HepG2 (cell line): Measurements from ENCODE around the gene PTPRH. TPM values are rescaled to one million over a fixed set of nuclear protein-coding genes. Genes with fewer than 3 reads are reported as not detected.

Experiments
- ATAC-seq: fragments of 200-7000 bp; cut with Tn5 transposase; 3 replicates; pipeline ENCODE4 v1.9.1; 2020; ENCODE audit warnings: mild to moderate bottlenecking, moderate library complexity
- BruUV-seq: library from RNA; stranded (reverse); fragments of 400-500 nt; replicated peaks from 2 replicates; lab custom pipeline; 2021; lab: Mats Ljungman, UMichigan
- CTCF ChIA-PET: fragments of 300-600 bp; formaldehyde crosslinking; extraction: SDS; loops from one replicate; lab custom pipeline; 2021; ENCODE audit warnings: low total read pairs, inconsistent platforms, low intra/inter-chr PET ratio; lab: Yijun Ruan, JAX
- POLR2A ChIA-PET: fragments of 350-600 bp; sonication (Branson Sonifier 250); formaldehyde crosslinking; loops from one replicate; lab custom pipeline; 2020; ENCODE audit warnings: antibody characterized with exemption, inconsistent platforms; lab: Yijun Ruan, JAX
- DNase-seq: peaks from one replicate; pipeline ENCODE4 v3.0.0-alpha.2; 2015; ENCODE audit warnings: low spot score
- FAIRE-seq: peaks from 3 replicates; lab custom pipeline; 2011; peaks lifted over from hg19 to GRCh38; lab: Jason Lieb, UNC
- H2AFZ ChIP-seq: one replicate; pipeline ENCODE4 v1.6.1; 2011; ENCODE audit warnings: low read length, inconsistent platforms
- H3K27ac ChIP-seq: fragments of 300-600 bp; 3 replicates; pipeline ENCODE4 v1.8.0; 2011; ENCODE audit warnings: mixed run types, mild to moderate bottlenecking, mixed read lengths, low read length, inconsistent platforms; ENCODE audit not compliant: insufficient read depth; ENCODE audit errors: extremely low read length
- H3K27me3 ChIP-seq, 2 experiments: fragments of 200-600 bp in 1 of 2; 2 replicates in 1 of 2; 3 replicates in 1 of 2; pipeline versions ENCODE4 v1.6.0 to v1.8.0; 2011; ENCODE audit warnings: low read length in 2 of 2, mild to moderate bottlenecking in 2 of 2, moderate library complexity in 2 of 2, inconsistent platforms in 1 of 2; ENCODE audit not compliant: insufficient read depth in 2 of 2, control insufficient read depth in 1 of 2
- H3K36me3 ChIP-seq, 2 experiments: fragments of 200-600 bp in 1 of 2; replicated peaks in 1 of 2; 2 replicates in 1 of 2; 3 replicates in 1 of 2; pipeline versions ENCODE4 v1.5.1 to v1.8.0; 2011; ENCODE audit warnings: low read length in 2 of 2, inconsistent platforms in 1 of 2; ENCODE audit not compliant: insufficient read depth in 2 of 2, control insufficient read depth in 1 of 2
- H3K4me1 ChIP-seq: 2 replicates; pipeline ENCODE4 v1.5.1; 2012; ENCODE audit warnings: low read length, inconsistent platforms; ENCODE audit not compliant: insufficient read depth
- H3K4me2 ChIP-seq: 2 replicates; pipeline ENCODE4 v1.6.0; 2011; ENCODE audit warnings: low read depth, low read length, inconsistent platforms
- H3K4me3 ChIP-seq, 3 experiments: fragments of 200-600 bp in 1 of 3; sonication (generic), shearing (Covaris generic) in 1 of 3; replicated peaks in 1 of 3; 2 replicates each; pipeline ENCODE4 v1.5.1; 2011 to 2016; ENCODE audit warnings: low read length in 3 of 3, inconsistent platforms in 2 of 3, low read depth in 2 of 3, mild to moderate bottlenecking in 2 of 3, control low read depth in 1 of 3, mixed read lengths in 1 of 3; ENCODE audit not compliant: insufficient read depth in 1 of 3
- H3K79me2 ChIP-seq: one replicate; pipeline ENCODE4 v1.6.1; 2011; ENCODE audit warnings: low read length, inconsistent platforms; ENCODE audit not compliant: insufficient read depth
- H3K9ac ChIP-seq: 2 replicates; pipeline ENCODE4 v1.6.0; 2011; ENCODE audit warnings: mild to moderate bottlenecking, low read depth, low read length, inconsistent platforms; ENCODE audit not compliant: insufficient read depth
- H3K9me3 ChIP-seq: 2 replicates; pipeline ENCODE4 v1.5.1; 2012; ENCODE audit warnings: mild to moderate bottlenecking, low read length
- H4K20me1 ChIP-seq: 2 replicates; pipeline ENCODE4 v1.6.0; 2011; ENCODE audit warnings: inconsistent platforms, mild to moderate bottlenecking, low read length, moderate library complexity; ENCODE audit not compliant: insufficient read depth
- GABPA ChIP-seq, 2 experiments: IDR thresholded peaks; 2 replicates each; pipeline ENCODE4 v1.6.1; 2011 to 2016; ENCODE audit warnings: low read depth in 2 of 2, low read length in 1 of 2, missing biosample characterization in 1 of 2, missing genetic modification characterization in 1 of 2
- GABPB1 ChIP-seq: IDR thresholded peaks from 2 replicates; pipeline ENCODE4 v1.6.1; 2016; ENCODE audit warnings: mild to moderate bottlenecking, missing genetic modification reagents, moderate library complexity, missing compliant biosample characterization
- LCORL ChIP-seq, 2 experiments: fragments of 450-650 bp in 1 of 2; sonication (generic) in 1 of 2; formaldehyde crosslinking in 1 of 2; IDR thresholded peaks; 2 replicates each; pipeline versions ENCODE4 v1.5.0 to v1.6.1; 2017 to 2020; ENCODE audit warnings: antibody characterized with exemption in 1 of 2, missing genetic modification reagents in 1 of 2
- THAP11 ChIP-seq: IDR thresholded peaks from 2 replicates; pipeline ENCODE4 v1.6.1; 2016; ENCODE audit warnings: missing biosample characterization, missing genetic modification reagents
- U2AF1 ChIP-seq: fragments of 200-400 bp; formaldehyde crosslinking; optimal IDR thresholded peaks from 2 replicates; pipeline ENCODE3; 2017; ENCODE audit warnings: mild to moderate bottlenecking, low read depth, low read length
- ZBTB26 ChIP-seq: IDR thresholded peaks from 2 replicates; pipeline ENCODE4 v1.6.1; 2016; ENCODE audit warnings: missing compliant biosample characterization, missing genetic modification reagents, borderline replicate concordance
- in situ Hi-C: cut with HindIII; loops from 2 replicates; pipeline ENCODE4 v1.10.0; 2017; ENCODE audit warnings: low pct_unique_long_range_greater_than_20kb; ENCODE audit not compliant: extremely low pct_ligation_motif_present
- intact Hi-C: fragments of 100-400 bp; cut with micrococcal nuclease; formaldehyde crosslinking; loops from one replicate; pipeline ENCODE4 v1.10.0; 2022; ENCODE audit not compliant: unreplicated experiment
- polyA plus RNA-seq, 8 experiments: library from polyadenylated mRNA; depleted of rRNA in 3 of 8; stranded (reverse) in 7 of 8; unstranded in 1 of 8; fragments of >200 nt; fragmentation: Illumina TruSeq in 4 of 8; extraction: Trizol in 4 of 8; gene quantifications; 2 replicates each; pipeline versions ENCODE4 v1.2.1 to v1.2.3, GENCODE V29; 2011 to 2016; ENCODE audit warnings: low read depth in 4 of 8, missing spikeins in 1 of 8, mixed read lengths in 1 of 8; ENCODE audit not compliant: insufficient read depth in 1 of 8
- total RNA-seq, 5 experiments: library from RNA; depleted of rRNA; stranded (reverse); fragments of >200 nt; fragmentation: Illumina TruSeq; extraction: Trizol; gene quantifications; 2 replicates each; pipeline ENCODE4 v1.2.3, GENCODE V29; 2016; ENCODE audit warnings: low read depth in 1 of 5
- TF ChIP-seq, protein P1 (sequence below): sonication (generic); formaldehyde crosslinking; IDR thresholded peaks from 2 replicates; pipeline ENCODE4 v1.4.0; 2020; ENCODE audit warnings: missing genetic modification reagents
- TF ChIP-seq, protein P2 (sequence below), 2 experiments: fragments of 450-650 bp in 1 of 2; sonication (generic) in 1 of 2; formaldehyde crosslinking in 1 of 2; IDR thresholded peaks; 2 replicates each; pipeline versions ENCODE4 v1.6.1 to v1.8.0; 2016 to 2022; ENCODE audit warnings: antibody characterized with exemption in 1 of 2, mild to moderate bottlenecking in 1 of 2, missing genetic modification reagents in 1 of 2

The PTPRH gene
- total and polyA plus RNA-seq, 2 of the 13 experiments (the other 11 are each of a cell fraction or from before 2014, with no cell fraction given): 14.7 to 125 TPM

GRCh38 chr19:55152017-55152416, 57.3 kb downstream of the PTPRH start:
- Histone ChIP-seq H3K36me3 (no peaks in the 10 kb centered on the region), H3K4me3 (no peak overlapping the region), H3K9ac (no peak overlapping the region), H3K27me3 (peaks cover 0 to 11% of the 10 kb centered on the region in 2 experiments; a peak in 2 of 5 replicates)
- DNase-seq (no peak), ATAC-seq (no peak)
- POLR2A ChIA-PET: interaction anchor here (0.5 kb wide), 1 partner anchor 108 kb away, joined by 3 read pairs; no protein-coding TSS in a partner anchor
- peak; percentile 53; the same call in 1 of the 2 replicates for TF ChIP-seq GABPB1 (CRISPR knock-in tag)
- 0 out of 2 replicates have a peak, but pooled peaks have one; percentile 29 for TF ChIP-seq LCORL (IDR thresholded peaks at IDR 0.05)
- no peak for TF ChIP-seq LCORL (CRISPR knock-in tag; IDR thresholded peaks at IDR 0.05)
- TF ChIP-seq ZBTB26: no peak
- TF ChIP-seq GABPA (IDR thresholded peaks at IDR 0.05; ENCODE audit: low read depth, low read length): peak; percentile 77
- TF ChIP-seq GABPA (CRISPR knock-in tag; IDR thresholded peaks at IDR 0.05; ENCODE audit: low read depth): peak; percentile 91
- TF ChIP-seq, protein P1, sequence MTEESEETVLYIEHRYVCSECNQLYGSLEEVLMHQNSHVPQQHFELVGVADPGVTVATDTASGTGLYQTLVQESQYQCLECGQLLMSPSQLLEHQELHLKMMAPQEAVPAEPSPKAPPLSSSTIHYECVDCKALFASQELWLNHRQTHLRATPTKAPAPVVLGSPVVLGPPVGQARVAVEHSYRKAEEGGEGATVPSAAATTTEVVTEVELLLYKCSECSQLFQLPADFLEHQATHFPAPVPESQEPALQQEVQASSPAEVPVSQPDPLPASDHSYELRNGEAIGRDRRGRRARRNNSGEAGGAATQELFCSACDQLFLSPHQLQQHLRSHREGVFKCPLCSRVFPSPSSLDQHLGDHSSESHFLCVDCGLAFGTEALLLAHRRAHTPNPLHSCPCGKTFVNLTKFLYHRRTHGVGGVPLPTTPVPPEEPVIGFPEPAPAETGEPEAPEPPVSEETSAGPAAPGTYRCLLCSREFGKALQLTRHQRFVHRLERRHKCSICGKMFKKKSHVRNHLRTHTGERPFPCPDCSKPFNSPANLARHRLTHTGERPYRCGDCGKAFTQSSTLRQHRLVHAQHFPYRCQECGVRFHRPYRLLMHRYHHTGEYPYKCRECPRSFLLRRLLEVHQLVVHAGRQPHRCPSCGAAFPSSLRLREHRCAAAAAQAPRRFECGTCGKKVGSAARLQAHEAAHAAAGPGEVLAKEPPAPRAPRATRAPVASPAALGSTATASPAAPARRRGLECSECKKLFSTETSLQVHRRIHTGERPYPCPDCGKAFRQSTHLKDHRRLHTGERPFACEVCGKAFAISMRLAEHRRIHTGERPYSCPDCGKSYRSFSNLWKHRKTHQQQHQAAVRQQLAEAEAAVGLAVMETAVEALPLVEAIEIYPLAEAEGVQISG (CRISPR knock-in tag): peak; percentile 31; the same call in 1 of the 2 replicates
- TF ChIP-seq, protein P2, sequence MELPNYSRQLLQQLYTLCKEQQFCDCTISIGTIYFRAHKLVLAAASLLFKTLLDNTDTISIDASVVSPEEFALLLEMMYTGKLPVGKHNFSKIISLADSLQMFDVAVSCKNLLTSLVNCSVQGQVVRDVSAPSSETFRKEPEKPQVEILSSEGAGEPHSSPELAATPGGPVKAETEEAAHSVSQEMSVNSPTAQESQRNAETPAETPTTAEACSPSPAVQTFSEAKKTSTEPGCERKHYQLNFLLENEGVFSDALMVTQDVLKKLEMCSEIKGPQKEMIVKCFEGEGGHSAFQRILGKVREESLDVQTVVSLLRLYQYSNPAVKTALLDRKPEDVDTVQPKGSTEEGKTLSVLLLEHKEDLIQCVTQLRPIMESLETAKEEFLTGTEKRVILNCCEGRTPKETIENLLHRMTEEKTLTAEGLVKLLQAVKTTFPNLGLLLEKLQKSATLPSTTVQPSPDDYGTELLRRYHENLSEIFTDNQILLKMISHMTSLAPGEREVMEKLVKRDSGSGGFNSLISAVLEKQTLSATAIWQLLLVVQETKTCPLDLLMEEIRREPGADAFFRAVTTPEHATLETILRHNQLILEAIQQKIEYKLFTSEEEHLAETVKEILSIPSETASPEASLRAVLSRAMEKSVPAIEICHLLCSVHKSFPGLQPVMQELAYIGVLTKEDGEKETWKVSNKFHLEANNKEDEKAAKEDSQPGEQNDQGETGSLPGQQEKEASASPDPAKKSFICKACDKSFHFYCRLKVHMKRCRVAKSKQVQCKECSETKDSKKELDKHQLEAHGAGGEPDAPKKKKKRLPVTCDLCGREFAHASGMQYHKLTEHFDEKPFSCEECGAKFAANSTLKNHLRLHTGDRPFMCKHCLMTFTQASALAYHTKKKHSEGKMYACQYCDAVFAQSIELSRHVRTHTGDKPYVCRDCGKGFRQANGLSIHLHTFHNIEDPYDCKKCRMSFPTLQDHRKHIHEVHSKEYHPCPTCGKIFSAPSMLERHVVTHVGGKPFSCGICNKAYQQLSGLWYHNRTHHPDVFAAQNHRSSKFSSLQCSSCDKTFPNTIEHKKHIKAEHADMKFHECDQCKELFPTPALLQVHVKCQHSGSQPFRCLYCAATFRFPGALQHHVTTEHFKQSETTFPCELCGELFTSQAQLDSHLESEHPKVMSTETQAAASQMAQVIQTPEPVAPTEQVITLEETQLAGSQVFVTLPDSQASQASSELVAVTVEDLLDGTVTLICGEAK (IDR thresholded peaks at IDR 0.05): peak; percentile 59
- TF ChIP-seq, protein P2 (CRISPR knock-in tag; IDR thresholded peaks at IDR 0.05): no peak
- TF ChIP-seq U2AF1: no peak
- 0 out of 2 replicates have a peak, but pooled peaks have one; percentile 17 for TF ChIP-seq THAP11 (CRISPR knock-in tag)
- TF ChIP-seq, all 625 proteins: peak for 6
- CTCF ChIA-PET: no interaction called here
- BruUV-seq: no TSS peak
- Histone ChIP-seq H3K79me2 (no peaks in the 10 kb centered on the region), H3K4me1 (peaks cover 20% of the 10 kb centered on the region), H3K4me2 (no peak overlapping the region), H3K27ac (no peak overlapping the region), H3K9me3 (peaks cover 8% of the 10 kb centered on the region), H4K20me1 (no peaks in the 10 kb centered on the region), H2AFZ (no peak overlapping the region)
- intact Hi-C loops (no loop called here), in situ Hi-C loops (no loop called here)
- FAIRE-seq: no peak
